Peyer's patch (tissue), 4 donors: ENCODE data around the gene DUSP1. TPM values are rescaled to one million over a fixed set of nuclear protein-coding genes. Genes with fewer than 3 reads are reported as not detected.

ENCODE experiments used
- DNase-seq, 3 donors: peaks; one replicate each; pipeline ENCODE4 v3.0.0-alpha.2; 2017 to 2019
- H3K27ac ChIP-seq, 4 donors: fragments of 200-600 bp; sonication (generic); one replicate each; pipeline ENCODE4 v1.5.1; 2016 to 2019
- H3K27me3 ChIP-seq, 2 donors: fragments of 200-600 bp; sonication (generic); one replicate each; pipeline ENCODE4 v1.5.1; 2019
- H3K36me3 ChIP-seq, 3 donors: fragments of 200-600 bp; sonication (generic); one replicate each; pipeline ENCODE4 v1.5.1; 2016 to 2019
- H3K4me1 ChIP-seq, 4 donors: fragments of 200-600 bp; sonication (generic); one replicate each; pipeline ENCODE4 v1.5.1; 2016 to 2019
- H3K4me3 ChIP-seq, 4 donors: fragments of 200-600 bp; sonication (generic); 1 replicate in 3 of 4; 2 replicates in 1 of 4; pipeline ENCODE4 v1.5.1; 2016 to 2019; ENCODE audit warnings: mild to moderate bottlenecking in 1 of 4
- H3K9me3 ChIP-seq, 4 donors: fragments of 200-600 bp; sonication (generic); one replicate each; pipeline ENCODE4 v1.5.1; 2016 to 2019; ENCODE audit warnings: mild to moderate bottlenecking in 1 of 4
- CTCF ChIP-seq, 6 experiments: fragments of 450-650 bp in 4 of 6; fragments of 200-600 bp in 2 of 6; sonication (generic) in 1 of 6; IDR thresholded peaks; one replicate each; pipeline ENCODE4 v1.5.1; 2017 to 2019; ENCODE audit warnings: antibody characterized with exemption in 6 of 6, mild to moderate bottlenecking in 3 of 6, moderate library complexity in 1 of 6
- POLR2A ChIP-seq, 2 donors: fragments of 450-650 bp; IDR thresholded peaks; one replicate each; pipeline ENCODE4 v1.5.1; 2017; ENCODE audit warnings: antibody characterized with exemption in 2 of 2, mild to moderate bottlenecking in 2 of 2, moderate library complexity in 2 of 2
- total RNA-seq, 4 donors: library from RNA; depleted of rRNA; stranded (reverse); fragments of >200 nt; gene quantifications; one replicate each; pipeline ENCODE4 v1.1.0, GENCODE V29; 2016

The DUSP1 gene
- total RNA-seq, 4 donors from 2014 or later = 155 to 427 (median 285) TPM

GRCh38 chr5:172805736-172806255 lies 34.8 kb upstream of the DUSP1 start:
- Histone ChIP-seq H3K36me3 (no peaks in the 10 kb centered on the region), H3K27me3 (no peaks in the 10 kb centered on the region)

GRCh38 chr5:172805018-172805683 lies 34.2 kb upstream of the DUSP1 start:
- Histone ChIP-seq H3K27me3 (no peaks in the 10 kb centered on the region), H3K4me1 (peaks cover 0 to 5% (median 0%) of the 10 kb centered on the region in 4 donors), H3K4me3 (no peak overlapping the region), H3K36me3 (no peaks in the 10 kb centered on the region), H3K9me3 (peaks cover 0 to 6% (median 0%) of the 10 kb centered on the region in 4 donors), H3K27ac (no peak overlapping the region)
- TF ChIP-seq CTCF (IDR thresholded peaks at IDR 0.05) (no peak), POLR2A (IDR thresholded peaks at IDR 0.05) (no peak)
- DNase-seq = no peak

More at GRCh38 chr5:172805736-172806255, 34.8 kb upstream of the DUSP1 start:
- Histone ChIP-seq H3K4me1 (peaks cover 0 to 5% (median 0%) of the 10 kb centered on the region in 4 donors), H3K9me3 (peaks cover 0 to 6% (median 0%) of the 10 kb centered on the region in 4 donors), H3K4me3 (no peak overlapping the region), H3K27ac (peak overlapping the region in 1 of 4 donors; percentile 4)
- TF ChIP-seq POLR2A (IDR thresholded peaks at IDR 0.05) (no peak), CTCF (IDR thresholded peaks at IDR 0.05) (no peak)
- DNase-seq = peak in 1 of 3 donors; percentile 47

GRCh38 chr5:172802567-172803176 lies 31.7 kb upstream of the DUSP1 start:
- TF ChIP-seq POLR2A (IDR thresholded peaks at IDR 0.05) = no peak
- TF ChIP-seq CTCF (IDR thresholded peaks at IDR 0.05) = no peak
- no peaks in the 10 kb centered on the region for H3K27me3 ChIP-seq
- no peak overlapping the region for H3K27ac ChIP-seq
- no peaks in the 10 kb centered on the region for H3K9me3 ChIP-seq
- H3K4me1 ChIP-seq = peaks cover 0 to 5% (median 0%) of the 10 kb centered on the region in 4 donors
- peak in 1 of 3 donors; percentile 36 for DNase-seq
- H3K36me3 ChIP-seq = no peaks in the 10 kb centered on the region
- no peak overlapping the region for H3K4me3 ChIP-seq

GRCh38 chr5:172802112-172802511 lies 31.1 kb upstream of the DUSP1 start:
- Histone ChIP-seq H3K9me3 (no peaks in the 10 kb centered on the region), H3K4me1 (peaks cover 0 to 4% (median 0%) of the 10 kb centered on the region in 4 donors), H3K27ac (no peak overlapping the region), H3K27me3 (no peaks in the 10 kb centered on the region), H3K4me3 (no peak overlapping the region), H3K36me3 (no peaks in the 10 kb centered on the region)
- no peak for DNase-seq
- TF ChIP-seq CTCF (IDR thresholded peaks at IDR 0.05) (no peak), POLR2A (IDR thresholded peaks at IDR 0.05) (no peak)

GRCh38 chr5:172801179-172801671 lies 30.2 kb upstream of the DUSP1 start:
- Histone ChIP-seq H3K27ac (peak overlapping the region in 1 of 4 donors; percentile 65), H3K36me3 (no peaks in the 10 kb centered on the region), H3K9me3 (no peaks in the 10 kb centered on the region), H3K4me1 (no peaks in the 10 kb centered on the region), H3K27me3 (no peaks in the 10 kb centered on the region), H3K4me3 (no peak overlapping the region)
- peak in 1 of 3 donors; percentile 48 for DNase-seq
- TF ChIP-seq CTCF (IDR thresholded peaks at IDR 0.05) (no peak), POLR2A (IDR thresholded peaks at IDR 0.05) (no peak)
